GM19468 (cell line): ENCODE data around the gene UGT1A7.
"Not testable (repeated sequence)": the region's sequence is repeated elsewhere in the genome, so short reads cannot be mapped to it uniquely, and the experiment has no call there.

Experiments
- ATAC-seq: cut with Tn5 transposase; IDR thresholded peaks from one replicate; pipeline ENCODE4 v1.9.1; 2021; ENCODE audit warnings: mild to moderate bottlenecking, moderate library complexity, moderate number of reproducible peaks; ENCODE audit not compliant: unreplicated experiment; ENCODE audit errors: extremely low read depth

UGT1A7 gene

DNA sequence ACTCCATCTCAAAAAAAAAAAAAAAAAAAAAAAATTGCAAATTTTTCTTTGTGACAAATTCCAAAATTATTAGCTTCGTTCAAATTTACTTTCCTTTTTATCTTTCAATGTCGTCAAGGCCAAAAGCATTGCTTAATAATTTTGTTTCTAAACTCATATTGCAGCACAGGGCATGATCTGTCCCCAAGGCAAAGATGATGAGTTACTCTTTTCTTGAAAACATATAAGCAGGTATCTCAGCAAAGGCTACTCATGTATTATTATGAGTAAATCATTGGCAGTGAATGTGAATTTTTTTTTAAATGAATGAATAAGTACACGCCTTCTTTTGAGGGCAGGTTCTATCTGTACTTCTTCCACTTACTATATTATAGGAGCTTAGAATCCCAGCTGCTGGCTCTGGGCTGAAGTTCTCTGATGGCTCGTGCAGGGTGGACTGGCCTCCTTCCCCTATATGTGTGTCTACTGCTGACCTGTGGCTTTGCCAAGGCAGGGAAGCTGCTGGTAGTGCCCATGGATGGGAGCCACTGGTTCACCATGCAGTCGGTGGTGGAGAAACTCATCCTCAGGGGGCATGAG is at the start of gene UGT1A7:
Gene UGT1A7, plus strand, starts transcription at position 381 of the 579 bp plus-strand sequence. Its CDS starts 37 bp downstream, at position 418.
- no peak for ATAC-seq

- ATAC-seq: not testable (repeated sequence)
Measured at GRCh38 chr2:233636306-233636705, 45.4 kb upstream of the UGT1A7 start, which contains the start of gene UGT1A10. Gene UGT1A10 (plus strand): TSS chr2:233636448. CDS start chr2:233636523, 75 bp downstream.

DNA sequence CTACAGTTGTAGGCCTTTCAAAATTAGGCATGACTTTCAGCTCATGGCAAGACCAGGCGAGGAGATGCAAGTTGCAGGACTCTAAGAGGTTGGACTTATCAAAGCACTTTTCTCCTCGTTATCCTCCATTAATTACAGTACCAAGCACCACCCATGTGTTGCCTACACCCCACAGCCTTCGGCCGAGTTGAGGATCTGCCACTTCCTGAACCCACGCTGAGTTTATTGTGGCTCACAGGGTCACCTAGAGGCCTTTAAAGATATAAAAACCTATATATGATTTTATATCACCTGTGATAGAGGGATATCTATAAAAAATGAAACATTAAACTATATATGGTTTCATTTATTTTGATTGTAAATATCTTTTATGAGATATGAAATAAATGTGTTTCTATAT is 42.9 kb upstream of the UGT1A7 start:
- no peak for ATAC-seq

GRCh38 chr2:233639860-233640259 is 41.8 kb upstream of the UGT1A7 start:
- no peak for ATAC-seq

DNA sequence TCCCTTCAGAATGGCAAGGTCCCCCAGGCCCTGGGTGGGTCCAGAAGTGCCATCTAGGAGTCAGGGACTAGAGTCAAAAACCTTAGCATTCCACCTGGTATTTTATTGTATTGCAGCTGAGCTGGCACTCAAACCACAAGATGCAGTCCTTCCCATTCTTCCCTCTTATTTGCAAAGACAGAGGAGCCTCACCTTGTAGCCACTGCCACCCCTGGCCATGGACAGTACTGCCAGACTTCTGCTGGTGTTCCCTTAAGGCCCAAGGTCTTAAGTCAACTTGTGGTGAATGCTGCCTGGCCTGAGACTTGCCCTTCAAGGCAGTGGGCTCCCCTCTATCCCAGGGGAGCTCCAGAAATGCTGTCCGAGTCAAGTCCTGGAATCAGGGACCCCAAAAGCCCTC is 38.6 kb upstream of the UGT1A7 start:
- ATAC-seq: no peak

DNA sequence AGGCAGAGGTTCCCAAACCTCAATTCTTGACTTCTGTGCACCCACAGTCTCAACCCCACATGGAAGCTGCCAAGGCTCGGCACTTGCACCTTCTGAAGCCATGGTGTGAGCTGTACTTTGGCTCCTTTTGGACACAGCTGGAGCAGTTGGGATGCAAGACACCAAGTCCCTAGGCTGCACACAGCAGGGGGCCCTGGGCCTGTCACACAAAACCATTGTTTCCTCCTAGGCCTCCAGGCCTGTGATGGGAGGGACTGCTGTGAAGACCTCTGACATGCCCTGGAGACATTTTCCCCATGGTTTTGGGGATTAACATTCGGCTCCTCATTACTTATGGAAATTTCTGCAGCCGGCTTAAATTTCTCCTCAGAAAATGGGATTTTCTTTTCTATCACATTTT is 35.7 kb upstream of the UGT1A7 start:
- not testable (repeated sequence) for ATAC-seq

- no peak for ATAC-seq
Measured at GRCh38 chr2:233650981-233651380, 30.7 kb upstream of the UGT1A7 start.

- no peak for ATAC-seq
Measured at GRCh38 chr2:233651430-233651829, 30.3 kb upstream of the UGT1A7 start.

DNA sequence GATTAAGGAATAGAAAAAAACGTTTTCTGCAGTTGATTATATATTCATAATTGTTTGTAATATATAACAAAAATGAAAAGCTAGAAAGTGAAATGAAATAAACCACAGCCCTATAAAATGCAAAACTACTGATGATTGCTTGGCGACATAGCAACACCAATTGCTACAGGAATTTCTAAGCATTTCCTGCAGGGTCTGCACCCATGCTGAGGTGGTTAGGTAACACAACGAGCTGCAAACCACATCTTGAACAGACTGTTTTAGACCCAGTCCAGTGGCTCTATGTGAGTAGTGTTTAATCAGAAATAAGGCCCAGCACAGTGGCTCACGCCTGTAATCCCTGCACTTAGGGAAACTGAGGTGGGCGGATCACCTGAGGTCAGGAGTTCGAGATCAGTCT is 27.2 kb upstream of the UGT1A7 start:
- no peak for ATAC-seq

DNA sequence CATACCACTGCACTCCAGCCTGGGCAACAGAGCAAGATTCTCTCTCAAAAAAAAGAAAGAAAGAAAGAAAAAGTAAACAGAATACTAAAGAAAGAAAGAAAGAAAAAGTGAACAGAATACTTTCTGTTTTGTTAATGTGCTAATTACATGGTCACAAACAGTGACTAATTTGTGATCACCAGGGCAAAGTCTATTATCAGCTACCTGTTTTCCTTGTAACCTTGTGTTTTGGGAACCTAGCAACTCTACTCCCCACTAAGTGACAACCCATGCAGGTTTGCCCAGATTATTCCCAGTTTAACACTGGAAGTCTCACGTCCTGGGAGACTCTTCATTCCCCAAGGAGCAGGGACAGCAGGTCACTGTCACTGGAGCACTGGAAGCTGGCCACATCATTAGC is 26.7 kb upstream of the UGT1A7 start:
- no peak for ATAC-seq

DNA sequence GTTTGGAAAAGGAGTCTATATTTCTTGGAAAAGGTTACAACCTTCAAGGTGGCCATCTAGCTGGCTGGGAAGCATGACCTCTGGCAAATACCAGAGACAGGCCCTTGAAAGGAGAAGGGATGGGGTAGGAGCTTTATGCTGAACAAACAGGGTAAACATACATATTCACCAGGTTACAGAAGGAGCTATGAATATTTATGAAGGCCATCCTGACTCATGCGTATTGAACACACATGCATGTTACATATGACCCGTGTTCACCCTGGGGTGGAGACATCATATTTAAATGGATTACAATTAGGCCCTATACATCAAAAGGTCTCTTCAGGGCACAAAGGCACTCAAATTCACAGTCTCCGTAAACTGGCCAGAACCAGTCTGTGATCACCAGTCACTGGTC is 25.8 kb upstream of the UGT1A7 start:
- ATAC-seq: not testable (repeated sequence)

DNA sequence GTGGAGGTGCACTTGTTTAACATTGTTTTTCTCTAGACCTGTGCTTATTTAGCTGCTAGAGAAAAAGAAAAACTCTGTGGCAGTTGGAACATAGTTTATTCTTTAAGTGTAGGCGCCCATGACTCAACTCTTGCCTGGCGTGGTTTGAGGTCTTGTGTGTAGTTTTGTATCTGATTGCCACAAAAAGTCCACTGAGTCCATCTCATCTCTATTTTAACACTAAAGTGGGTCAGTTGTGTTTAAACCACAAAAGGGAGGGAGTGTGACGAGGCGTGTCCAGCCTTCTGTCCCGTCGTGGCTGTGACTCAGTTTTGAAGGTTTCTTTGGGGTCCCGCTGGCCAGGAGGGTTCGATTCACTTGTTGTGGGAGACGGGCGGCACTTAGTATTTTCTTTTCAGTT is 25.3 kb upstream of the UGT1A7 start:
- no peak for ATAC-seq

DNA sequence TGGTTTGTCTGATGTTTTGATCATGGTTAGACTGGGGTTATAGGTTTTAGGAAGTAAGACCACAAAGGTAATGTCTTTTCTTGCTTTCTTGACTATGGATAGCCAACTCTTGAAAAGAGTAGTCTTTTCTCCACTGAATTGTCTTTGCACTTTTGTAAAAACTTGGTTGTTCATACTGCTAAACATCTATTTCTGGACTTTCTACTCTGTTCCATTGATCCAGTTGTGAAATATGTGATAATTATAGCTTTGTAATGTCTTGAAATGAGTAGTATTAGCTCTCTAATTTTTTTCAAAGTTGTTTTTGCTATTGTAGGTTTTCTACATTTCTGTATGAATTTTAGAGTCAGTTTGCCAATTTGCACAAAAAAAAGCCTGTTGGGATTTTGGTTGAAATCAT is 23.1 kb upstream of the UGT1A7 start:
- no peak for ATAC-seq

GRCh38 chr2:233663911-233664310 is 17.8 kb upstream of the UGT1A7 start:
- no peak for ATAC-seq

DNA sequence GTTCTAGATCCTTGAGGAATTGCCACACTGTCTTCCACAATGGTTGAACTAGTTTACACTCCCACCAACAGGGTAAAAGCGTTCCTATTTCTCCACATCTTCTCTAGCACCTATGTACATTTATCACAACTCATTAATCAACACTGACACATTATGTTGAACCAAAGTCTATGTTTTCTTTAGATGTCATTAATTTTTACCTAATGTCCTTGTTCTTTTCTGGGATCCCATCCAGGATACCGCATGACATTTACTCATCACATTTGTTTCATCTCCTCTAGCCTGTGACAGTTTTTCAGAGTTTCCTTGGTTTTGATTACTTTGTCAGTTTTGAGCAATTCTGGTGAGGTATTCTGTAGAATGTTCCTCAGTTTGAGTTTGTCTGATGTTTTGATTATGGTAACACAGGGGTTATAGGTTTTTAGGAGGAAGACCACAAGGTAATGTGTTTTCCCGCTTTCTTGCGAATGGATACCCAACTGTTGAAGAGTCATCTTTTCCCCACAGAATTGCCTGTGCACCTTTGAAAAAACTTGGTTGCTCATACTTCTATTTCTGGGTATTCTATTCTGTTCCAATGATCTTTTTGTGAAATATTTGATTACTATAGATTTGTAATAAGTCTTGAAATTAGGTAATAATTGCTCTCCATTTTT is 13.0 kb upstream of the UGT1A7 start:
- no peak for ATAC-seq

DNA sequence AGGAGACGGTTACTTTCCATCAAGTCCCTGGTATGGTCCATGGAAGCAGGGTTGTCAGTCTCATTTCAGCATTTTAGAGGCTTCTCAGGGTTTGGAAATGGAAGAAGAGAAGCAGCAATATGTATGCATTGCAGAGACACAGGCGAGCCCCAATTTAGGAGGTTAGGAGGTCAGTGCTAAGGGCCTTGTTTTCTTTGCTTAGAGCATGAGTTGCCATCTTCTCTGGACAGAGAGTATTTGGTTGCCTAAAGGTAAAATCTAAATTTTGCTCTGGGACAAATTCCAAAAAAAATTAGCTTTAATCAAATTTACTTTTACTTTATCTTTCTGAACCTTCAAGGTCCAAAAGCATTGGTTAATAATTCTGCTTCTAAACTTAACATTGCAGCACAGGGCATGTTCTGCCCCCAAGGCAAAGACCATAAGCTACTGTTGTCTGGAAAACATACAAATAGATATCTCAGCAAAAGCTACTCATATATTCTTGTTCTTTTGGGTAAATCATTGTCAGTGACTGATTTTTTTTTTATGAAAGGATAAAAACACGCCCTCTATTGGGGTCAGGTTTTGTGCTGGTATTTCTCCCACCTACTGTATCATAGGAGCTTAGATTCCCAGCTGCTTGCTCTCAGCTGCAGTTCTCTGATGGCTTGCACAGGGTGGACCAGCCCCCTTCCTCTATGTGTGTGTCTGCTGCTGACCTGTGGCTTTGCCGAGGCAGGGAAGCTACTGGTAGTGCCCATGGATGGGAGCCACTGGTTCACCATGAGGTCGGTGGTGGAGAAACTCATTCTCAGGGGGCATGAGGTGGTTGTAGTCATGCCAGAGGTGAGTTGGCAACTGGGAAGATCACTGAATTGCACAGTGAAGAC is 10.2 kb upstream of the UGT1A7 start, which contains the start of gene UGT1A9:
Gene UGT1A9, plus strand, starts transcription at position 609 of the 872 bp plus-strand sequence. Its CDS starts 37 bp downstream, at position 646.
- no peak for ATAC-seq

DNA sequence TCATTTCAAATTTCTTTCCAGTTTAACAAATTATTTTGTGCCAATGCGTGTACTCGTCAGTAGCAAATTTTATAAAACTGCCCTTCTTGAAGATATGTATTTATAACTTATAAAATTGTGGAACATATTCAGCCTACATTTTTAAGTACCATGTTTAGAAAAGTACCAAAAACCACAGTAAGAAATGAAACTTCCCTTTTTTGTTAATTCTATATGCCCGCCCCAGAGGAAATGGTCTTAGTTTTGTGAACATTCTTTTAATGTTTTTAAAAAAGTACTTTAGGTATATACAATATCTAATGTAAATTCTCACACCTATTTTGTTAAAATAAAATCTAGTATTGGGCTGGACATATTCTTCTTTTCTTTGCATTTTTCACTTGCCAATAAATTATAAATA is 8.8 kb upstream of the UGT1A7 start:
- no peak for ATAC-seq

DNA sequence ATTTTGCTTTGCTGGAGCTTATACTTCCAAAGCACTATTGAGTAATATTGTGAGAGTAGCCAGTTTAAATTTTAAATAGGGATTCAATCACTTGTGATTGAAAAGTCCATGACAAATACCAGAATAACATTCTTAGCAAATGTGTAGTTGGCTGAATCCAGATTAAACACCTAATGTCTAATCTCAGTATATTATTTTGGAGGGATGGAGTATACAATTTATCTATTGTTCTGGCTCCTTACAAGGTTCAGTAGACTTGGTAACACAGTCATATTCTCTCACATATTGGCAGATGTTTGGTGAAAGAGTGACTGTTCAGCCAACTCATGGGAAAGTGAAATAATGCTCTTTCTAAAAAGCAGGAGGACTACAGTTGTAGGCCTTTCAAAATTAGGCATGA is 7.8 kb upstream of the UGT1A7 start:
- ATAC-seq: no peak

DNA sequence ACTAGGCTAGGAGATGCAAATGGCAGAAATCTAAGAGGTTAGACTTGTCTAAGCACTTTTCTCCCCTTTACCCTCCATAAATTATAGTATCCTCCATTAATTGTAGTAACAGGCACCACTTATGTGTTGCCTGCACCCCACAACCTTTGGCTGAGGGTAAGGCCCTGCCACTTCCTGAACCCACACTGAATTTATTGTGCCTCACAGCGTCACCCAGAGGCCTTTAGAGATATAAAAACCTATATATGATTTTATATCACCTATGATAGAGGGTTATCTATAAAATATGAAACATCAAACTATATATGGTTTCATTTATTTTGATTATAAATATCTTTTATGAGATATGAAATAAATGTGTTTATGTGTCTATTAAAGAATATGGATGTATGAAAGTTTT is 7.4 kb upstream of the UGT1A7 start:
- ATAC-seq: no peak

GRCh38 chr2:233674995-233675394 is 6.7 kb upstream of the UGT1A7 start:
- ATAC-seq: no peak

DNA sequence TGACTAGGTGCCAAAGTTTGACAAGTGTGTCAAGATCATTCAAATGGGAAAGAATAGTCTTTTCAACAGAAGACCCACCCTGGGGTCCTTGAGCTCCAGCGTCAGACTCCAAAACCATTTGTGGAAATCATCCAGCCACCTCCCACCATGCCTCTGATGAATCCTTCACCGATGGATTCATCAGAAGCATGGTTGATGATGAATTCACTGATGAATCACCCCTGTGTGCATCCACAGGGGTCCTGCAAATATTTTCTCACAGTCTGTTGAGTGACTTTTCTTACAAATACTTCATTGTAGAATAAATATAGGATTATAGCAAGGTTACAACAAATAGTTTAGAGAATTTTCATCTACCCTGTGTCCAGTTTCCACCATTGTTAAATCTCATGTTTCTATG is 5.7 kb upstream of the UGT1A7 start:
- no peak for ATAC-seq
